Stimulated activated CD4-positive, alpha-beta T cell treated with anti-CD3 and anti-CD28 coated beads, TNF-alpha, amount 100 ng/mL, for 48 hours (primary cell): ENCODE results near the gene DENND6A.
"Not testable (repeated sequence)": the region's sequence is repeated elsewhere in the genome, so short reads cannot be mapped to it uniquely, and the experiment has no call there.

Experiments
- DNase-seq, 3 donors: peaks; one replicate each; pipeline ENCODE4 v3.0.0-alpha.2; 2020; ENCODE audit warnings: low read depth in 3 of 3

Gene DENND6A

DNA sequence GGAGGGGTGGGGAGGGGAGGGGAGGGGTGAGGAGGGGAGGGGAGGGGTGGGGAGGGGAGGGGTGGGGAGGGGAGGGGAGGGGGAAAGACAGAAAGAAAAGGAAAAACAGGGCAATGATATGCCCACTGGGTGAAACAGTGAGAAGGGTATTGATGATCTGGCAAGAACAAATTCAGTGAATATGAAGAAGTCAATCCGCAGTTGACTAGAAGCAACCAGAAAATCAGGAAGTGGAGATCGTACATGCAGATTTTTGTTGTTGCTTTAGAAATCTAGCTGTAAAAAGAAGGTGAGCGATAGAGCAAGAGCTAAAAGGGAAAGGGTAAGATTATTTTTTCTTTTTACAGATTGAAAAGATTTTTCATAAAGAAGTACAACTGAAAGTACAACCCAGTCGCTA lies 48.1 kb downstream of the DENND6A start:
- no peak for DNase-seq

GRCh38 chr3:57637391-57637790 lies 55.5 kb downstream of the DENND6A start:
- no peak for DNase-seq

- DNase-seq: not testable (repeated sequence)
Observed at GRCh38 chr3:57634259-57634658, 58.6 kb downstream of the DENND6A start.

DNA sequence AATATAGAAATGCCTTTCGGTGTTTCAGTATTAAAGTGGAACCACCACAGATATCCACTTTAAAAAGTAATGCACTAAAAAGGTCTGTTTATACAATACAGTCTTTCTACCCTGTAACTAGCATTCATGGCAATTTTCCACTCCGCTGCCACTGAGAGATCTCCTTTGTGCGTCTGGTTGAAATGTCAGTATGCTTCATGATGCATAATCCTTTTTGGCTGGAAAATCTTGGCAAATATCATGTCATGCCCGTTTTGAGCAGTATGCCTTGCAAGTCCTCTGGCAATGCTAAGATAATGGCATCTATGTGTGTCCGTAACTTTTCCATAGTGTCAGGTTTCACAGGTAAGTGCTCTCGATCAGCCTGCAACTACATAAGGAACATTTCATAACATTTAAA lies 64.9 kb downstream of the DENND6A start:
- DNase-seq: no peak

DNA sequence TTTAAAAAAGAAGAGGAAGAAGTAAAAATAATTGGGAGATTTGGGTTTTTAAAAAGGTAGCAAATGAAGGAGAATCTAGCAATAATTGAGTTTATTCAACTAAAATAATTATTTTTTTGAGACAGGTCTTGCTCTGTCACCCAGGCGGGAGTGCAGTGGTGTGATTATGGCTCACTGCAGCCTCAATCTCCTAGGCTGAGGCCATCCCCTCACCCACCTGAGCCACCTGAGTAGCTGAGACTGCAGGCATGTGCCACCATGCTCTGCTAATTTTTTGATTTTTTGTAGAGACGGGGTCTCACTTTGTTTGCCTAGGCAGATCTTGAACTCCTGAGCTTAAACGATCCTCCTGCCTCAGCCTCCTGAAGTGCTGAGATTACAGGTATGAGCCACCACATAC lies 68.1 kb downstream of the DENND6A start:
- no peak for DNase-seq

DNA sequence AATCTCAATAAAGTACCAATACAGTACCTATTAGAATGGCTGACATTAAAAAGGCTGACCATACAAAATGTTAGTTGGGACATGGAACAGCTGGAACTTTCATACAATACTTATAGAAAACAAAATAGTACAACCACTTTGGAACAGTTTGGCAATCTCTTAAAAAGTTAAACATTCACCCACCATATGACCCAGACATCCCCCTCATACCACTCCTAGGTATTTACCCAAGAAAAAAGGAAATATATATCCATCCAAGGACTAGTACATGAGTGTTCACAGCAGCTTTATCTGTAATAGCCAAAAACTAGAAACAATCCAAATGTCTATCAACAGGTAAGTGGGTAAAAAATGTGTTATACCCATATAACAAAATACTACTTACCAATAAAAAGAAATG lies 70.5 kb downstream of the DENND6A start:
- no peak for DNase-seq

GRCh38 chr3:57617739-57618138 lies 75.1 kb downstream of the DENND6A start:
- DNase-seq: no peak

GRCh38 chr3:57616233-57616632 lies 76.6 kb downstream of the DENND6A start:
- DNase-seq: no peak

- not testable (repeated sequence) for DNase-seq
Observed at GRCh38 chr3:57611870-57612269, 81.0 kb downstream of the DENND6A start.

- DNase-seq: no peak
Observed at GRCh38 chr3:57605683-57606082, 87.2 kb downstream of the DENND6A start.

GRCh38 chr3:57604971-57605370 lies 87.9 kb downstream of the DENND6A start:
- no peak for DNase-seq

DNA sequence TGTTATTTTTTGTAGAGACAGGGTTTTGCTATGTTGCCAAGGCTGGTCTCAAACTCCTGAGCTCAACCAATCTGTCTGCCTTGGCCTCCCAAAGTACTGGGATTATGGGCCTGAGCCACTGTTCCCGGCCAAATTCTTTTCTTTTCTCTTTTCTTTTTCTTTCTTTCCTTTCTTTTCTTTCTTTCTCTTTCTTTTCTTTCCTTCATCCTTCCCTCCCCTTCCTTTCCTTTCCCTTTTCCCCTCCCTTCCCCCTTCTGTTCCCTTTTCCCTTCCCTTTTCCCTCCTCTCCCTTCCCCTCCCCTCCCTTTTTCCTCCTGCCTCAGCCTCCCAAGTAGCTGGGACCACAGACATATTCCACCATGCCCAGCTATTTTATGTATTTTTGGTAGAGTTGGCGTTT lies 92.7 kb downstream of the DENND6A start:
- DNase-seq: no peak

- DNase-seq: no peak
Observed at GRCh38 chr3:57598765-57599360, 94.0 kb downstream of the DENND6A start.

GRCh38 chr3:57597127-57597923 lies 95.6 kb downstream of the DENND6A start, which contains the start of gene ARF4:
TSS of gene ARF4 (minus strand) at chr3:57597344. CDS start at chr3:57597140, 204 bp downstream.
- peak; percentile 96 to 100 (median 97) for DNase-seq

GRCh38 chr3:57596495-57597126 lies 96.3 kb downstream of the DENND6A start:
- peak in 2 of 3 donors; percentile 26 to 35 for DNase-seq

DNA sequence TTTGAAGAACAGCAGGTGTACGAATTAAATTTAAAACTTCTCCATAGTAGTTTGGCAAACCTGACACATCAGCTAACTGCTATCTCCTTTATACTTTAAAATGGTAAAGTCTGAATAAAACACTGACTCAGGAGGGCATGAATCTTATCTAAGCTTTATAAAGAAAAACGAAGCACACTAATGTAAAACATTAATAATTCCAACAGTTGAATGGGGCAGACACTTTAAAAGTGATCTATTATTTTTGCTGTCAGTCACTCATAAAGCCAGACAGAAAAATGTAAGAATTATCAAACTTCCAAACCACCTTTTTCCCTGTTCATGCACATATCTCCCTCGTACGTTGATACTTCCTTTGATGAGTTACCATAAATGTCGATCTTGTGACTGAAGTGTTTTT lies 98.3 kb downstream of the DENND6A start:
- DNase-seq: no peak

GRCh38 chr3:57594144-57594543 lies 98.7 kb downstream of the DENND6A start:
- DNase-seq: no peak

DNA sequence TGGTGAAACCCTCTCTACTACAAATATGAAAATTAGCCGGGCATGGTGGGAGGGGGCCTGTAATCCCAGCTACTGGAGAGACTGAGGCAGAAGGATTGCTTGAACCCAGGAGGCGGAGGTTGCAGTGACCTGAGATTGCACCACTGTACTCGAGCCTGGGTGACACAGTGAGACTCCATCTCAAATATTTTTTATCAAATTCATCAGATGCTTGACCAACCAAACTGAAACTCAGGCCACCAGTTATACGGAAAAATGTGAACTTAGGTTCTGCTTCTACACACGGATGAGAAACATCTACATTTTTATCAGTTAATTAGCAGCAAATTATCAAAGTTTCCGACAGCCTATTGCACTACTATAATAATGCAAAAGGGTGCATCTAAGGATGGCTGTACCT lies 100.6 kb downstream of the DENND6A start:
- DNase-seq: no peak

DNA sequence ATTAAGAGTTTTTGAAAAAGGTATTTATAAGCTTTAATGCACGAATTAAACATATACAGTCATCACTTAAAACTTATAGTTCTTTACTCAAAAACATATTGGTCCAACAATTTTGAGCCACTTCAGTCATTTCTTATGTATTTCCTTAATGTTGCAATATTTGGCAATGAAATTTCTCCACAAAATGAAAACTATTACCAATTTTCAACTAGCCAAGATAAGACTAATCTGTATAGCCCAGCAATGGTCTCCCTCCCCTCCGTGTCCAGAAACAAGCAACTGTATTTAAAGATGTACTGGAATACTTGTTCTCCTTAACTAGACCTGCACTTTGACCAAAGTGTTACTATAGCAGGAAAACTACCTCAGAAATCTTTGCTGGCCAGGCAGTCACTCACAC lies 105.0 kb downstream of the DENND6A start:
- no peak for DNase-seq

DNA sequence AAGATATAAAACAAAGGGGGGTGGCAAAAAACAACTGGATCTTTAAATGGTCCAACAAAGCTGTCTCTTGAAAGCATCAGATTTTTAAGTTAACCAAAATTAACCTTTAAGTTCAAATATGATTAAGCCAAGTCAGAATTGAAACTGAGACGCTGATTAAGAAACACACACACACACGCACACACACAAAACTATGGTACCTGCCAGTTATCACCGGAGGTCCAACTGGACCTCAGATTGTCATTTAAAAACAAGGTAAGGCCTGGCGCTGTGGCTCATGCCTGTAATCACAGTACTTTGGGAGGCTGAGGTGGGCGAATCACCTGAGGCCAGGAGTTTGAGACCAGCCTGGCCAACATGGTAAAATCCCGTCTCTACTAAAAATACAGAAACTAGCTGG lies 106.1 kb downstream of the DENND6A start:
- DNase-seq: no peak

DNA sequence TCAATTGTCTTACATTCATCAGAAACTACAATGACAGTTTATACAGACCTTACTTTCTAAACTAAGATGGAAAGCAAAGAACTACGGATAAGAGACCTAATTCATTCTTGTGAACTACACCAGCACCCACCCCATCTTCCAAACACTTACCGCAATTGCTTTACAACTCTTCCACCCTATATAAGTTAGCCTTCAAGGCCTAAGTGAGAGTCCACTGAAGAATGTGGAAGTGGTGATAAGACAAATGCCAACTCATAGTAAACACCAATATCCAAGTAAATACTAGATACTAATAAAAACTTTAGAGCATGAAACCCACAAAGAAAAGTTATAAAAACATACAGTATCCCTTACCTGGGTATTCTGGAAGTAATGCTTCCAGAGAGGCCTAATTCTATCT lies 109.3 kb downstream of the DENND6A start:
- DNase-seq: no peak

DNA sequence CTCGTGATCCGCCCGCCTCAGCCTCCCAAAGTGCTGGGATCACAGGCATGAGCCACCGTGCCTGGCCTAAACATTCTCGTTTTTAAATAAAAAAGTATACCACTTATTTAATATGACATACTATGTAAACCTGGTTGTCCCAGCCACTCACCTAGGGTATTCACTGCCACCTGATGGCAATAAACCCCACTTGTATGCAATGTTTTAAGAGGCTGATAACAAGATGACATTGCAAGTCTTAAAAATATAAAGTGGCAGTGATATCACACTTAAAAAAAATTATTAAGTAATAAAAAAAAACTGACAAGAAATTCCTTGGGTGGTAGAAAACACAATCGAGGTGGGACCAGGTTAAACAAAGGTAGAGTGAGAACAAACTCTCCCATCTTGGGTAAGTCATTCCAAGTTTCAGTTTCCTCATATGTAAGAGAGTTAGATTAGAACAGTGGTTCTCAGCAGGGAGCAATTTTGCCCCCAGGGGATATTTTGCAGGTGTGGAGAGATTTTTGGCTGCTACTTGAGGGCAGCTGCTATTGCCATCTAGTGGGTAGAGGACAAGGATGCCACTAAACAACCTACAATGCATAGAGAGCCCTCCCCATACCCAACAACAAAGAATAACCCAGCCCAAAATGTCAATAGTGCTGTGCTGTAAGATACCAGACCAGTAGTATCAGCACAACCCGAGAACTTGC lies 110.3 kb downstream of the DENND6A start:
- DNase-seq: no peak
